ENCODE data around the gene HMOX2.

DNA sequence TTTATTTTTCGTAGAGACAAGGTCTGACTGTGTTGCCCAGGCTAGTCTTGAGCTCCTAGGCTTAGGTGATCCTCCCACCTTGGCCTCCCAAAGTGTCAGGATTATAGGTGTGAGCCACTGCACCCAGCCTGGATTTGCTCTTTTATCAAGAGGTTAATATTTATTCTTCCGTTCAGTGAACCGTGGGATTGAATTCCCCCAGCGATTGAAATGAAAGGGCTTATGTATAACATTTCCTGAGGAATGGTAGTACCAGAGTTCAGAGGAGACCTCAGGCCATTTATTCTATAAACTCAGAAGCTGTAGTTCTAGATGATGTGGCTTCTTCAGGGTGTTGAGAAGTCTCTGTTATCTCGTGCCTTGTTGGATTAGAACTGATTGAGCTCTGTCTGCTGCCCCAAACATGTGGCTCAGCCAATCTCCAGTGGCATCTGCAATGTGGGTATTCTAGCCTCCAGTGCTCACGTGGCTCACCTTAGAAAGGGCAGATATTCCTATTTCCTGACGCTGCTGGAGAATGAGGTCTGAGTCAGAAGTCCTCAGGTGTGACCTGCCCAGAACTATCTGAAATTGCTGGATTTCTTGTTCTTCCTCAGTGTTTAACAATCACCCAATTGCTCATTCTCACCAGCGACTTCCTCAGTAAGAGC is 22.5 kb downstream of the HMOX2 start:
- TF ChIP-seq, protein P1, sequence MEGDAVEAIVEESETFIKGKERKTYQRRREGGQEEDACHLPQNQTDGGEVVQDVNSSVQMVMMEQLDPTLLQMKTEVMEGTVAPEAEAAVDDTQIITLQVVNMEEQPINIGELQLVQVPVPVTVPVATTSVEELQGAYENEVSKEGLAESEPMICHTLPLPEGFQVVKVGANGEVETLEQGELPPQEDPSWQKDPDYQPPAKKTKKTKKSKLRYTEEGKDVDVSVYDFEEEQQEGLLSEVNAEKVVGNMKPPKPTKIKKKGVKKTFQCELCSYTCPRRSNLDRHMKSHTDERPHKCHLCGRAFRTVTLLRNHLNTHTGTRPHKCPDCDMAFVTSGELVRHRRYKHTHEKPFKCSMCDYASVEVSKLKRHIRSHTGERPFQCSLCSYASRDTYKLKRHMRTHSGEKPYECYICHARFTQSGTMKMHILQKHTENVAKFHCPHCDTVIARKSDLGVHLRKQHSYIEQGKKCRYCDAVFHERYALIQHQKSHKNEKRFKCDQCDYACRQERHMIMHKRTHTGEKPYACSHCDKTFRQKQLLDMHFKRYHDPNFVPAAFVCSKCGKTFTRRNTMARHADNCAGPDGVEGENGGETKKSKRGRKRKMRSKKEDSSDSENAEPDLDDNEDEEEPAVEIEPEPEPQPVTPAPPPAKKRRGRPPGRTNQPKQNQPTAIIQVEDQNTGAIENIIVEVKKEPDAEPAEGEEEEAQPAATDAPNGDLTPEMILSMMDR (conservative IDR thresholded peaks at IDR 0.05) = no peak
- no peak for TF ChIP-seq ZFX (IDR thresholded peaks at IDR 0.05)
